ENCODE results near the gene CD22.

The CD22 gene

GRCh38 chr19:35388277-35389054 is 59.5 kb downstream of the CD22 start:
- peak; percentile 58 for DNase-seq (ENCODE audit: low spot score)

- DNase-seq (ENCODE audit: low spot score): peak; percentile 18
Measured at GRCh38 chr19:35389192-35389861, 60.3 kb downstream of the CD22 start.

GRCh38 chr19:35392742-35393715 is 64.0 kb downstream of the CD22 start:
- DNase-seq (ENCODE audit: low spot score): no peak

GRCh38 chr19:35395382-35396199 is 66.6 kb downstream of the CD22 start:
- peak; percentile 66 for DNase-seq (ENCODE audit: low spot score)

GRCh38 chr19:35396240-35396885 is 67.4 kb downstream of the CD22 start:
- DNase-seq (ENCODE audit: low spot score): no peak
